MM.1S (cell line): ENCODE measurements around the gene LAMB2.

Source experiments
- DNase-seq: peaks from one replicate; pipeline ENCODE4 v3.0.0-alpha.2; 2015
- H2AFZ ChIP-seq: fragments of 300-600 bp; sonication (generic); 2 replicates; pipeline ENCODE4 v1.6.0; 2016; ENCODE audit warnings: antibody characterized with exemption, low read length
- H3F3A ChIP-seq: fragments of 300-600 bp; sonication (generic); 2 replicates; pipeline ENCODE4 v1.6.1; 2016; ENCODE audit warnings: mild to moderate bottlenecking, antibody characterized with exemption, low read length, moderate library complexity, mixed read lengths; ENCODE audit not compliant: insufficient read depth
- H3K27ac ChIP-seq: fragments of 300-600 bp; sonication (generic); 2 replicates; pipeline ENCODE4 v1.5.1; 2016; ENCODE audit warnings: mild to moderate bottlenecking, low read length
- H3K27me3 ChIP-seq: fragments of 300-600 bp; sonication (generic); replicated peaks from 2 replicates; pipeline ENCODE4 v1.6.0; 2016; ENCODE audit warnings: low read length; ENCODE audit not compliant: insufficient read depth
- H3K36me3 ChIP-seq: fragments of 300-600 bp; sonication (generic); replicated peaks from 2 replicates; pipeline ENCODE4 v1.6.1; 2016; ENCODE audit warnings: mild to moderate bottlenecking, low read length, mixed read lengths; ENCODE audit not compliant: insufficient read depth
- H3K4me1 ChIP-seq: fragments of 300-600 bp; sonication (generic); 2 replicates; pipeline ENCODE4 v1.6.1; 2016; ENCODE audit warnings: low read length, mixed read lengths
- H3K4me2 ChIP-seq: fragments of 300-600 bp; sonication (generic); 2 replicates; pipeline ENCODE4 v1.6.0; 2016; ENCODE audit warnings: low read depth, low read length
- H3K4me3 ChIP-seq: fragments of 300-600 bp; sonication (generic); 2 replicates; pipeline ENCODE4 v1.5.1; 2016; ENCODE audit warnings: low read length, mixed read lengths
- H3K79me2 ChIP-seq: fragments of 300-600 bp; sonication (generic); 2 replicates; pipeline ENCODE4 v1.6.1; 2016; ENCODE audit warnings: mixed run types, low read length, mixed read lengths
- H3K9ac ChIP-seq: fragments of 300-600 bp; sonication (generic); 2 replicates; pipeline ENCODE4 v1.6.1; 2016; ENCODE audit warnings: low read length, mixed read lengths
- H3K9me2 ChIP-seq: fragments of 300-600 bp; sonication (generic); replicated peaks from 2 replicates; pipeline ENCODE4 v1.6.1; 2016; ENCODE audit warnings: mild to moderate bottlenecking, low read length, mixed read lengths; ENCODE audit not compliant: insufficient read depth
- H3K9me3 ChIP-seq: fragments of 300-600 bp; sonication (generic); replicated peaks from 2 replicates; pipeline ENCODE4 v1.6.1; 2016; ENCODE audit warnings: mild to moderate bottlenecking, low read length, mixed read lengths; ENCODE audit not compliant: insufficient read depth
- H4K20me1 ChIP-seq: fragments of 300-600 bp; sonication (generic); 2 replicates; pipeline ENCODE4 v1.6.1; 2016; ENCODE audit warnings: mild to moderate bottlenecking, low read length, moderate library complexity, mixed read lengths; ENCODE audit not compliant: insufficient read depth
- CTCF ChIP-seq: fragments of 300-600 bp; sonication (generic); IDR thresholded peaks from 2 replicates; pipeline ENCODE4 v1.5.1; 2016; ENCODE audit warnings: antibody characterized with exemption, low read length, mixed read lengths
- EZH2 ChIP-seq: fragments of 300-600 bp; sonication (generic); optimal IDR thresholded peaks from 2 replicates; pipeline ENCODE3; 2017; ENCODE audit warnings: low read depth, mild to moderate bottlenecking, antibody characterized with exemption, low read length, mixed read lengths
- EZH2phosphoT487 ChIP-seq: fragments of 300-600 bp; sonication (generic); IDR thresholded peaks from 2 replicates; pipeline ENCODE4 v1.6.1; 2018; ENCODE audit warnings: antibody characterized with exemption, low read length

LAMB2 gene

GRCh38 chr3:49104427-49105291 is 28.2 kb downstream of the LAMB2 start, which contains the start of gene QARS1:
Gene QARS1, minus strand, starts transcription at chr3:49104757. Its CDS starts 24 bp downstream, at chr3:49104733.
- peak within 1 kb of the TSS; percentile 84 for H3K4me3 ChIP-seq
- no peaks in the 10 kb centered on the region for H3K9me2 ChIP-seq
- H3K27me3 ChIP-seq: no peaks in the 10 kb centered on the region
- 0 out of 2 replicates have a peak, but pooled peaks cover 5% of the 10 kb centered on the region for H3K4me1 ChIP-seq
- H3K27ac ChIP-seq: peak within 1 kb of the TSS; percentile 38; the same call in 1 of the 2 replicates
- no peaks in the 10 kb centered on the region for H4K20me1 ChIP-seq
- peak within 1 kb of the TSS; percentile 79 for H3K4me2 ChIP-seq
- H3K9me3 ChIP-seq: no peaks in the 10 kb centered on the region
- peaks cover 4% of the 10 kb centered on the region; the same call in 1 of the 2 replicates for H3F3A ChIP-seq
- TF ChIP-seq EZH2 (no peak), CTCF (no peak), EZH2phosphoT487 (no peak)
- DNase-seq: peak; percentile 94
- peaks cover 22% of the 10 kb centered on the region for H3K79me2 ChIP-seq
- peak within 1 kb of the TSS; percentile 86 for H2AFZ ChIP-seq
- H3K36me3 ChIP-seq: no peaks in the 10 kb centered on the region
- H3K9ac ChIP-seq: peak within 1 kb of the TSS; percentile 88

GRCh38 chr3:49104052-49104426 is 28.8 kb downstream of the LAMB2 start:
- H3K36me3 ChIP-seq: no peaks in the 10 kb centered on the region
- no peaks in the 10 kb centered on the region for H3K9me3 ChIP-seq
- peak overlapping the region; percentile 38; the same call in 1 of the 2 replicates for H3K27ac ChIP-seq
- H3K27me3 ChIP-seq: no peaks in the 10 kb centered on the region
- H3K4me2 ChIP-seq: peak overlapping the region; percentile 79
- peaks cover 22% of the 10 kb centered on the region for H3K79me2 ChIP-seq
- no peaks in the 10 kb centered on the region for H3K9me2 ChIP-seq
- no peak for DNase-seq
- H3F3A ChIP-seq: peaks cover 4% of the 10 kb centered on the region; the same call in 1 of the 2 replicates
- no peak for TF ChIP-seq EZH2
- no peak for TF ChIP-seq EZH2phosphoT487
- no peak for TF ChIP-seq CTCF
- peak overlapping the region; percentile 86 for H2AFZ ChIP-seq
- peak overlapping the region; percentile 88 for H3K9ac ChIP-seq
- no peaks in the 10 kb centered on the region for H4K20me1 ChIP-seq
- H3K4me3 ChIP-seq: peak overlapping the region; percentile 84
- H3K4me1 ChIP-seq: 0 out of 2 replicates have a peak, but pooled peaks cover 5% of the 10 kb centered on the region

GRCh38 chr3:49100046-49100615 is 32.7 kb downstream of the LAMB2 start:
- Histone ChIP-seq H4K20me1 (no peaks in the 10 kb centered on the region), H3K4me1 (0 out of 2 replicates have a peak, but pooled peaks cover 5% of the 10 kb centered on the region), H3K79me2 (peaks cover 22% of the 10 kb centered on the region), H3K36me3 (no peaks in the 10 kb centered on the region), H3K9ac (no peak overlapping the region), H3K9me2 (no peaks in the 10 kb centered on the region), H3K27ac (no peak overlapping the region), H2AFZ (no peak overlapping the region), H3K27me3 (no peaks in the 10 kb centered on the region), H3K4me3 (no peak overlapping the region), H3K4me2 (no peak overlapping the region), H3F3A (peaks cover 5% of the 10 kb centered on the region), H3K9me3 (no peaks in the 10 kb centered on the region)
- TF ChIP-seq CTCF (no peak), EZH2 (no peak), EZH2phosphoT487 (no peak)
- DNase-seq: no peak
